GM12892 (cell line): ENCODE measurements around the gene ARHGAP15.

ENCODE experiments used
- POLR2A ChIP-seq: IDR thresholded peaks from 2 replicates; pipeline ENCODE4 v1.6.1; 2011; ENCODE audit warnings: low read depth, low read length, control low read depth
- POLR2AphosphoS5 ChIP-seq: IDR thresholded peaks from 2 replicates; pipeline ENCODE4 v1.6.1; 2011; ENCODE audit warnings: low read depth, low read length, control low read depth
- TAF1 ChIP-seq: IDR thresholded peaks from 2 replicates; pipeline ENCODE4 v1.6.1; 2011; ENCODE audit warnings: low read depth, mild to moderate bottlenecking, control low read depth, low read length, borderline replicate concordance

GRCh38 chr2:143486976-143487375 lies 357.8 kb downstream of the ARHGAP15 start:
- TF ChIP-seq POLR2AphosphoS5 (no peak), POLR2A (no peak), TAF1 (no peak)
